Measurements from ENCODE around the gene MRTFA. TPM values are rescaled to one million over a fixed set of nuclear protein-coding genes. Genes with fewer than 3 reads are reported as not detected.

Gene MRTFA
- total and polyA plus RNA-seq, 9 of the 15 experiments (the other 6 are each of a cell fraction or from before 2014, with no cell fraction given) = 0.84 to 21.1 (median 3.7) TPM

DNA sequence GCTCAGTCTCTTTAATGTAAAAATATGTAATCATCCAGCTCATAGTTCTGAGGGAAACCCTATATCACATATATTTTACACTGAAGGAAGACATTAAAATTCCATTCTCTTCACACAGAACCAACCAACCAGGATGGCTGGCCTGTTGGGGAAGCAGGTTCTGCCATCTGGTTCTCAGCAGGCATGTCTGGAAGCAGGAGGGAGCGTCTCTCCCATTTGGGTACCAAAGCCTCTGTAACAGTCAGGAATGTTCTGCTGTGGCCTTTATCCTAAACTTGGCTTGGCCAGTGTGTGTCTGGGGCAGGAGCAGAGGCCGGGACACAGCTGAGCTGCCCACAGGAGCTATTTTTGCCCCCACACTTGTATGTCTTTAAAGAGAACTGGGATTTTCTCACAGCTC is 236.9 kb downstream of the MRTFA start (continued):
- TF ChIP-seq, protein P1, sequence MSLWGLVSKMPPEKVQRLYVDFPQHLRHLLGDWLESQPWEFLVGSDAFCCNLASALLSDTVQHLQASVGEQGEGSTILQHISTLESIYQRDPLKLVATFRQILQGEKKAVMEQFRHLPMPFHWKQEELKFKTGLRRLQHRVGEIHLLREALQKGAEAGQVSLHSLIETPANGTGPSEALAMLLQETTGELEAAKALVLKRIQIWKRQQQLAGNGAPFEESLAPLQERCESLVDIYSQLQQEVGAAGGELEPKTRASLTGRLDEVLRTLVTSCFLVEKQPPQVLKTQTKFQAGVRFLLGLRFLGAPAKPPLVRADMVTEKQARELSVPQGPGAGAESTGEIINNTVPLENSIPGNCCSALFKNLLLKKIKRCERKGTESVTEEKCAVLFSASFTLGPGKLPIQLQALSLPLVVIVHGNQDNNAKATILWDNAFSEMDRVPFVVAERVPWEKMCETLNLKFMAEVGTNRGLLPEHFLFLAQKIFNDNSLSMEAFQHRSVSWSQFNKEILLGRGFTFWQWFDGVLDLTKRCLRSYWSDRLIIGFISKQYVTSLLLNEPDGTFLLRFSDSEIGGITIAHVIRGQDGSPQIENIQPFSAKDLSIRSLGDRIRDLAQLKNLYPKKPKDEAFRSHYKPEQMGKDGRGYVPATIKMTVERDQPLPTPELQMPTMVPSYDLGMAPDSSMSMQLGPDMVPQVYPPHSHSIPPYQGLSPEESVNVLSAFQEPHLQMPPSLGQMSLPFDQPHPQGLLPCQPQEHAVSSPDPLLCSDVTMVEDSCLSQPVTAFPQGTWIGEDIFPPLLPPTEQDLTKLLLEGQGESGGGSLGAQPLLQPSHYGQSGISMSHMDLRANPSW (CRISPR knock-in tag; IDR thresholded peaks at IDR 0.05) = no peak
- TF ChIP-seq FOXJ2 (tag; IDR thresholded peaks at IDR 0.05) (no peak), SIRT6 (IDR thresholded peaks at IDR 0.05; ENCODE audit: low read depth, low read length) (no peak), POLR2A (conservative IDR thresholded peaks at IDR 0.05) (no peak), SMAD4 (CRISPR knock-in tag; conservative IDR thresholded peaks at IDR 0.05) (no peak), CREBBP (IDR thresholded peaks at IDR 0.05; ENCODE audit: low read depth, low read length) (no peak), NR2C1 (IDR thresholded peaks at IDR 0.05) (no peak), NR2C1 (tag; IDR thresholded peaks at IDR 0.05) (no peak), SMAD2 (IDR thresholded peaks at IDR 0.05; ENCODE audit: low read depth, low read length) (no peak)
- TF ChIP-seq, protein P2, sequence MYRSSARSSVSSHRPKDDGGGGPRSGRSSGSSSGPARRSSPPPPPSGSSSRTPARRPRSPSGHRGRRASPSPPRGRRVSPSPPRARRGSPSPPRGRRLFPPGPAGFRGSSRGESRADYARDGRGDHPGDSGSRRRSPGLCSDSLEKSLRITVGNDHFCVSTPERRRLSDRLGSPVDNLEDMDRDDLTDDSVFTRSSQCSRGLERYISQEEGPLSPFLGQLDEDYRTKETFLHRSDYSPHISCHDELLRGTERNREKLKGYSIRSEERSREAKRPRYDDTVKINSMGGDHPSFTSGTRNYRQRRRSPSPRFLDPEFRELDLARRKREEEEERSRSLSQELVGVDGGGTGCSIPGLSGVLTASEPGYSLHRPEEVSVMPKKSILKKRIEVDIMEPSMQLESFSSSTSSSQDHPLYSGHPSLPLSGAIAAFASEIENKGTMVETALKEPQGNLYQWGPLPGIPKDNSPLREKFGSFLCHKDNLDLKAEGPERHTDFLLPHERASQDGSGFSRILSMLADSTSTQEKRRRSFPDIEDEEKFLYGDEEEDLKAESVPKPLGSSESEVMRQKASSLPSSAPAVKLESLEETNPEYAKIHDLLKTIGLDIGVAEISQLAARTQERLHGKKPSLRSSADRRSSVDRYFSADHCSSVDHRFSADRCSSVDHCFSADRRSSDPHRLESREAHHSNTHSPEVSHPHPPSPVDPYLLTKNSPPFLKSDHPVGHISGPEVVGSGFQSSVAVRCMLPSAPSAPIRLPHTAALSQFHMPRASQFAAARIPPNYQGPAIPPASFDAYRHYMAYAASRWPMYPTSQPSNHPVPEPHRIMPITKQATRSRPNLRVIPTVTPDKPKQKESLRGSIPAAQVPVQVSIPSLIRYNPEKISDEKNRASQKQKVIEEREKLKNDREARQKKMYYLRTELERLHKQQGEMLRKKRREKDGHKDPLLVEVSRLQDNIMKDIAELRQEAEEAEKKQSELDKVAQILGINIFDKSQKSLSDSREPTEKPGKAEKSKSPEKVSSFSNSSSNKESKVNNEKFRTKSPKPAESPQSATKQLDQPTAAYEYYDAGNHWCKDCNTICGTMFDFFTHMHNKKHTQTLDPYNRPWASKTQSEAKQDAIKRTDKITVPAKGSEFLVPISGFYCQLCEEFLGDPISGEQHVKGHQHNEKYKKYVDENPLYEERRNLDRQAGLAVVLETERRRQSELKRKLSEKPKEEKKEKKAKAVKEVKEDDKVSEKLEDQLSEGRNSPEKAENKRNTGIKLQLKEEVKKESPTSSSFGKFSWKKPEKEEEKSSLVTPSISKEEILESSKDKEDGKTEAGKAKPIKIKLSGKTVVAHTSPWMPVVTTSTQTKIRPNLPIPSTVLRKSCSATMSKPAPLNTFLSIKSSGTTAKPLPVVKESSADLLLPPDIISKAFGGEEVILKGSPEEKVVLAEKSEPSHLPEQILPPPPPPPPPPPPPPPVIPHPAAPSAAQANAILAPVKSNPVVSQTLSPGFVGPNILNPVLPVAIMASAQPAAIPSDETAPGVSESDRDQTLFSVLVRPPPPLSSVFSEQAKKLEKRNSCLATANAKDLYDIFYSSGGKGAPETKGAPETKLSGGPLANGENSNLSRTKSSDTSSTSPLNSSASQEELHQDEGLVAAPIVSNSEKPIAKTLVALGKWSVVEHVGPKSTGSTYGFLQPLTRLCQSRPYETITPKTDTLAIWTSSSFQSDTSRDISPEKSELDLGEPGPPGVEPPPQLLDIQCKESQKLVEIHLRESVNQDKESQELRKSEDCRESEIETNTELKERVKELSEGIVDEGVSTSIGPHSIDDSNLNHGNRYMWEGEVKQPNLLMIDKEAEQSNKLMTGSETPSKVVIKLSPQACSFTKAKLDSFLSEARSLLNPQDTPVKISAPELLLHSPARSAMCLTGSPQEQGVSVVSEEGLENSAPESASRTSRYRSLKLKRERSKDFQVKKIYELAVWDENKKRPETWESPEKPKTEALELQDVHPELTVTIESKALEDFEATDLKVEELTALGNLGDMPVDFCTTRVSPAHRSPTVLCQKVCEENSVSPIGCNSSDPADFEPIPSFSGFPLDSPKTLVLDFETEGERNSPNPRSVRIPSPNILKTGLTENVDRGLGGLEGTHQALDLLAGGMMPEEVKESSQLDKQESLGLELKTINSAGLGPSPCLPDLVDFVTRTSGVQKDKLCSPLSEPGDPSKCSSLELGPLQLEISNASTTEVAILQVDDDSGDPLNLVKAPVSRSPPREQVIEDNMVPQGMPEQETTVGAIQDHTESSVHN (IDR thresholded peaks at IDR 0.05; ENCODE audit: borderline replicate concordance in 1 of 2, low read depth in 1 of 2) = no peak
